Type B pancreatic cell (in vitro differentiated cells): ENCODE results near the gene AATK. TPM values are rescaled to one million over a fixed set of nuclear protein-coding genes. Genes with fewer than 3 reads are reported as not detected.

Experiments
- DNase-seq: peaks from one replicate; pipeline ENCODE4 v3.0.0; 2021; ENCODE audit warnings: mixed read lengths; ENCODE audit not compliant: unreplicated experiment; ENCODE audit errors: extremely low spot score
- H3K27ac Mint-ChIP-seq: 2 replicates; pipeline ENCODE4 v1.8.0; 2021; ENCODE audit warnings: mild to moderate bottlenecking, mixed read lengths
- H3K27me3 Mint-ChIP-seq: 2 replicates; pipeline ENCODE4 v1.8.0; 2021; ENCODE audit warnings: mixed read lengths
- H3K36me3 Mint-ChIP-seq: 2 replicates; pipeline ENCODE4 v1.8.0; 2021; ENCODE audit warnings: mixed read lengths
- H3K4me1 Mint-ChIP-seq: one replicate; pipeline ENCODE4 v1.8.0; 2021; ENCODE audit warnings: mixed read lengths; ENCODE audit not compliant: unreplicated experiment
- H3K4me3 Mint-ChIP-seq: 2 replicates; pipeline ENCODE4 v1.8.0; 2021; ENCODE audit warnings: mild to moderate bottlenecking, mixed read lengths
- H3K9me3 Mint-ChIP-seq: 2 replicates; pipeline ENCODE4 v1.8.0; 2021; ENCODE audit warnings: mixed read lengths
- CTCF ChIP-seq: fragments of 200-600 bp; sonication (generic); conservative IDR thresholded peaks from 2 replicates; pipeline ENCODE4 v1.5.0; 2021; ENCODE audit warnings: antibody characterized with exemption, mild to moderate bottlenecking
- total RNA-seq: library from RNA; stranded (reverse); gene quantifications from 2 replicates; pipeline ENCODE4 v1.2.1, GENCODE V29; 2021; ENCODE audit warnings: low replicate concordance

The AATK gene
- total RNA-seq, 1 donor from 2014 or later = 6.4 TPM

GRCh38 chr17:81103379-81103778, 62.6 kb downstream of the AATK start:
- H3K4me3 Mint-ChIP-seq = no peak overlapping the region
- H3K27me3 Mint-ChIP-seq = no peaks in the 10 kb centered on the region
- no peak for DNase-seq
- no peak for TF ChIP-seq CTCF
- H3K4me1 Mint-ChIP-seq = no peaks in the 10 kb centered on the region
- H3K27ac Mint-ChIP-seq = no peak overlapping the region
- H3K36me3 Mint-ChIP-seq = no peaks in the 10 kb centered on the region
- no peaks in the 10 kb centered on the region for H3K9me3 Mint-ChIP-seq

GRCh38 chr17:81102869-81103268, 63.2 kb downstream of the AATK start:
- Mint-ChIP-seq H3K9me3 (no peaks in the 10 kb centered on the region), H3K4me3 (no peak overlapping the region), H3K36me3 (no peaks in the 10 kb centered on the region), H3K27me3 (no peaks in the 10 kb centered on the region), H3K4me1 (no peaks in the 10 kb centered on the region), H3K27ac (no peak overlapping the region)
- TF ChIP-seq CTCF = no peak
- DNase-seq = no peak

- Mint-ChIP-seq H3K36me3 (no peaks in the 10 kb centered on the region), H3K27ac (no peak overlapping the region), H3K4me3 (no peak overlapping the region), H3K4me1 (peaks cover 3% of the 10 kb centered on the region), H3K27me3 (no peaks in the 10 kb centered on the region), H3K9me3 (no peaks in the 10 kb centered on the region)
- no peak for TF ChIP-seq CTCF
- DNase-seq = no peak
Measured at GRCh38 chr17:81102352-81102751, 63.7 kb downstream of the AATK start.

GRCh38 chr17:81101614-81102306, 64.3 kb downstream of the AATK start:
- H3K9me3 Mint-ChIP-seq = no peaks in the 10 kb centered on the region
- H3K4me3 Mint-ChIP-seq = no peak overlapping the region
- H3K36me3 Mint-ChIP-seq = no peaks in the 10 kb centered on the region
- no peak overlapping the region for H3K27ac Mint-ChIP-seq
- peaks cover 5% of the 10 kb centered on the region for H3K4me1 Mint-ChIP-seq
- TF ChIP-seq CTCF = peak; percentile 100
- DNase-seq = peak; percentile 92
- no peaks in the 10 kb centered on the region for H3K27me3 Mint-ChIP-seq

GRCh38 chr17:81100668-81101067, 65.4 kb downstream of the AATK start:
- Mint-ChIP-seq H3K36me3 (no peaks in the 10 kb centered on the region), H3K4me1 (peaks cover 13% of the 10 kb centered on the region), H3K4me3 (no peak overlapping the region), H3K9me3 (no peaks in the 10 kb centered on the region), H3K27ac (no peak overlapping the region), H3K27me3 (no peaks in the 10 kb centered on the region)
- no peak for TF ChIP-seq CTCF
- no peak for DNase-seq

- no peaks in the 10 kb centered on the region for H3K9me3 Mint-ChIP-seq
- DNase-seq = no peak
- no peaks in the 10 kb centered on the region for H3K36me3 Mint-ChIP-seq
- peaks cover 17% of the 10 kb centered on the region for H3K4me1 Mint-ChIP-seq
- H3K27me3 Mint-ChIP-seq = no peaks in the 10 kb centered on the region
- no peak overlapping the region for H3K27ac Mint-ChIP-seq
- H3K4me3 Mint-ChIP-seq = no peak overlapping the region
- no peak for TF ChIP-seq CTCF
Measured at GRCh38 chr17:81099888-81100287, 66.1 kb downstream of the AATK start.
